HepG2 (cell line): Measurements from ENCODE around the gene MRS2. TPM values are rescaled to one million over a fixed set of nuclear protein-coding genes. Genes with fewer than 3 reads are reported as not detected.

Experiments
- ATF1 ChIP-seq: IDR thresholded peaks from 2 replicates; pipeline ENCODE4 v1.6.1; 2016; ENCODE audit warnings: mild to moderate bottlenecking, control low read depth
- FOXJ3 ChIP-seq: sonication (generic); formaldehyde crosslinking; IDR thresholded peaks from 2 replicates; pipeline ENCODE4 v1.4.0; 2020; ENCODE audit warnings: missing genetic modification reagents, mild to moderate bottlenecking, borderline replicate concordance
- HDAC1 ChIP-seq: sonication (generic); formaldehyde crosslinking; IDR thresholded peaks from 2 replicates; pipeline ENCODE4 v1.5.1; 2020; ENCODE audit warnings: mild to moderate bottlenecking, missing genetic modification reagents
- HDAC6 ChIP-seq: fragments of 200-600 bp; sonication (generic); IDR thresholded peaks from 2 replicates; pipeline ENCODE4 v1.7.0; 2017; ENCODE audit warnings: mild to moderate bottlenecking, antibody characterized with exemption, low read length, low read depth
- IKZF4 ChIP-seq: sonication (generic); formaldehyde crosslinking; IDR thresholded peaks from 2 replicates; pipeline ENCODE4 v1.5.1; 2020; ENCODE audit warnings: borderline replicate concordance, mild to moderate bottlenecking, low read depth, missing genetic modification reagents; ENCODE audit errors: not compliant biosample characterization
- MAFG ChIP-seq: sonication (generic); formaldehyde crosslinking; IDR thresholded peaks from 2 replicates; pipeline ENCODE4 v1.5.1; 2020; ENCODE audit warnings: mild to moderate bottlenecking, missing genetic modification reagents
- REXO4 ChIP-seq: sonication (generic); formaldehyde crosslinking; IDR thresholded peaks from 2 replicates; pipeline ENCODE4 v1.8.0; 2022; ENCODE audit warnings: missing genetic modification reagents, mild to moderate bottlenecking, borderline replicate concordance
- SMARCE1 ChIP-seq: fragments of 450-650 bp; IDR thresholded peaks from 2 replicates; pipeline ENCODE4 v1.6.1; 2017; ENCODE audit warnings: borderline replicate concordance
- TARDBP ChIP-seq: sonication (generic); formaldehyde crosslinking; IDR thresholded peaks from 2 replicates; pipeline ENCODE4 v1.8.0; 2022; ENCODE audit warnings: mild to moderate bottlenecking, missing genetic modification reagents
- TSC22D2 ChIP-seq: sonication (generic); formaldehyde crosslinking; IDR thresholded peaks from 2 replicates; pipeline ENCODE4 v1.5.1; 2020; ENCODE audit warnings: missing genetic modification reagents, mild to moderate bottlenecking, borderline replicate concordance
- ZFP36 ChIP-seq: fragments of 150-350 bp; IDR thresholded peaks from 2 replicates; pipeline ENCODE4 v1.6.1; 2018; ENCODE audit warnings: borderline replicate concordance, low read length, low read depth; ENCODE audit not compliant: partially characterized antibody
- ZFP82 ChIP-seq: sonication (generic); formaldehyde crosslinking; IDR thresholded peaks from 2 replicates; pipeline ENCODE4 v1.5.1; 2020; ENCODE audit warnings: mild to moderate bottlenecking, missing genetic modification reagents, borderline replicate concordance
- ZNF180 ChIP-seq: sonication (generic); formaldehyde crosslinking; IDR thresholded peaks from 2 replicates; pipeline ENCODE4 v1.4.0; 2020; ENCODE audit warnings: low read depth, missing genetic modification reagents, borderline replicate concordance
- ZNF232 ChIP-seq: sonication (generic); formaldehyde crosslinking; IDR thresholded peaks from 2 replicates; pipeline ENCODE4 v1.4.0; 2020; ENCODE audit warnings: missing genetic modification reagents, borderline replicate concordance
- ZNF503 ChIP-seq: sonication (generic); formaldehyde crosslinking; IDR thresholded peaks from 2 replicates; pipeline ENCODE4 v1.4.0; 2020; ENCODE audit warnings: missing genetic modification reagents
- ZNF589 ChIP-seq: sonication (generic); formaldehyde crosslinking; conservative IDR thresholded peaks from 2 replicates; pipeline ENCODE4 v1.8.0; 2022; ENCODE audit warnings: mild to moderate bottlenecking, moderate library complexity, missing genetic modification reagents
- ZNF629 ChIP-seq: sonication (generic); formaldehyde crosslinking; conservative IDR thresholded peaks from 2 replicates; pipeline ENCODE4 v1.5.0; 2020; ENCODE audit warnings: missing genetic modification reagents
- ZNF780A ChIP-seq: sonication (generic); formaldehyde crosslinking; IDR thresholded peaks from 2 replicates; pipeline ENCODE4 v1.8.0; 2022; ENCODE audit warnings: mild to moderate bottlenecking, missing genetic modification reagents, moderate library complexity
- ZSCAN31 ChIP-seq: sonication (generic); formaldehyde crosslinking; IDR thresholded peaks from 2 replicates; pipeline ENCODE4 v1.5.0; 2020; ENCODE audit warnings: low read depth, mild to moderate bottlenecking, missing genetic modification reagents
- polyA plus RNA-seq, 8 experiments: library from polyadenylated mRNA; depleted of rRNA in 3 of 8; stranded (reverse) in 7 of 8; unstranded in 1 of 8; fragments of >200 nt; fragmentation: Illumina TruSeq in 4 of 8; extraction: Trizol in 4 of 8; gene quantifications; 2 replicates each; pipeline versions ENCODE4 v1.2.1 to v1.2.3, GENCODE V29; 2011 to 2016; ENCODE audit warnings: low read depth in 4 of 8, missing spikeins in 1 of 8, mixed read lengths in 1 of 8; ENCODE audit not compliant: insufficient read depth in 1 of 8
- total RNA-seq, 5 experiments: library from RNA; depleted of rRNA; stranded (reverse); fragments of >200 nt; fragmentation: Illumina TruSeq; extraction: Trizol; gene quantifications; 2 replicates each; pipeline ENCODE4 v1.2.3, GENCODE V29; 2016; ENCODE audit warnings: low read depth in 1 of 5
- TF ChIP-seq, protein P1 (sequence below): sonication (generic); formaldehyde crosslinking; IDR thresholded peaks from 2 replicates; pipeline ENCODE4 v1.4.0; 2020; ENCODE audit warnings: missing genetic modification reagents
- TF ChIP-seq, protein P2 (sequence below): sonication (generic); formaldehyde crosslinking; conservative IDR thresholded peaks from 2 replicates; pipeline ENCODE4 v1.4.0; 2020; ENCODE audit warnings: missing genetic modification reagents

MRS2 gene
- total and polyA plus RNA-seq, 2 of the 13 experiments (the other 11 are each of a cell fraction or from before 2014, with no cell fraction given): 31.1 to 83.8 TPM

- no peak for TF ChIP-seq ZNF180 (CRISPR knock-in tag)
- no peak; the same call in 1 of the 2 replicates for TF ChIP-seq FOXJ3
- no peak for TF ChIP-seq HDAC6
- peak; percentile 93 for TF ChIP-seq IKZF4 (CRISPR knock-in tag)
- no peak for TF ChIP-seq TSC22D2
- no peak for TF ChIP-seq ZFP36
- TF ChIP-seq ZSCAN31 (CRISPR knock-in tag): peak; percentile 96
- no peak for TF ChIP-seq ZNF232 (CRISPR knock-in tag)
- TF ChIP-seq MAFG (CRISPR knock-in tag): no peak
- TF ChIP-seq, protein P1, sequence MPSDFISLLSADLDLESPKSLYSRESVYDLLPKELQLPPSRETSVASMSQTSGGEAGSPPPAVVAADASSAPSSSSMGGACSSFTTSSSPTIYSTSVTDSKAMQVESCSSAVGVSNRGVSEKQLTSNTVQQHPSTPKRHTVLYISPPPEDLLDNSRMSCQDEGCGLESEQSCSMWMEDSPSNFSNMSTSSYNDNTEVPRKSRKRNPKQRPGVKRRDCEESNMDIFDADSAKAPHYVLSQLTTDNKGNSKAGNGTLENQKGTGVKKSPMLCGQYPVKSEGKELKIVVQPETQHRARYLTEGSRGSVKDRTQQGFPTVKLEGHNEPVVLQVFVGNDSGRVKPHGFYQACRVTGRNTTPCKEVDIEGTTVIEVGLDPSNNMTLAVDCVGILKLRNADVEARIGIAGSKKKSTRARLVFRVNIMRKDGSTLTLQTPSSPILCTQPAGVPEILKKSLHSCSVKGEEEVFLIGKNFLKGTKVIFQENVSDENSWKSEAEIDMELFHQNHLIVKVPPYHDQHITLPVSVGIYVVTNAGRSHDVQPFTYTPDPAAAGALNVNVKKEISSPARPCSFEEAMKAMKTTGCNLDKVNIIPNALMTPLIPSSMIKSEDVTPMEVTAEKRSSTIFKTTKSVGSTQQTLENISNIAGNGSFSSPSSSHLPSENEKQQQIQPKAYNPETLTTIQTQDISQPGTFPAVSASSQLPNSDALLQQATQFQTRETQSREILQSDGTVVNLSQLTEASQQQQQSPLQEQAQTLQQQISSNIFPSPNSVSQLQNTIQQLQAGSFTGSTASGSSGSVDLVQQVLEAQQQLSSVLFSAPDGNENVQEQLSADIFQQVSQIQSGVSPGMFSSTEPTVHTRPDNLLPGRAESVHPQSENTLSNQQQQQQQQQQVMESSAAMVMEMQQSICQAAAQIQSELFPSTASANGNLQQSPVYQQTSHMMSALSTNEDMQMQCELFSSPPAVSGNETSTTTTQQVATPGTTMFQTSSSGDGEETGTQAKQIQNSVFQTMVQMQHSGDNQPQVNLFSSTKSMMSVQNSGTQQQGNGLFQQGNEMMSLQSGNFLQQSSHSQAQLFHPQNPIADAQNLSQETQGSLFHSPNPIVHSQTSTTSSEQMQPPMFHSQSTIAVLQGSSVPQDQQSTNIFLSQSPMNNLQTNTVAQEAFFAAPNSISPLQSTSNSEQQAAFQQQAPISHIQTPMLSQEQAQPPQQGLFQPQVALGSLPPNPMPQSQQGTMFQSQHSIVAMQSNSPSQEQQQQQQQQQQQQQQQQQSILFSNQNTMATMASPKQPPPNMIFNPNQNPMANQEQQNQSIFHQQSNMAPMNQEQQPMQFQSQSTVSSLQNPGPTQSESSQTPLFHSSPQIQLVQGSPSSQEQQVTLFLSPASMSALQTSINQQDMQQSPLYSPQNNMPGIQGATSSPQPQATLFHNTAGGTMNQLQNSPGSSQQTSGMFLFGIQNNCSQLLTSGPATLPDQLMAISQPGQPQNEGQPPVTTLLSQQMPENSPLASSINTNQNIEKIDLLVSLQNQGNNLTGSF (CRISPR knock-in tag): no peak
- TF ChIP-seq ZFP82 (CRISPR knock-in tag): peak; percentile 80
- no peak; the same call in 1 of the 2 replicates for TF ChIP-seq ZNF503 (CRISPR knock-in tag)
- 0 out of 2 replicates have a peak, but pooled peaks have one; percentile 89 for TF ChIP-seq ZNF780A (CRISPR knock-in tag)
- TF ChIP-seq TARDBP (CRISPR knock-in tag): peak; percentile 71; the same call in 1 of the 2 replicates
- no peak for TF ChIP-seq ZNF589
- TF ChIP-seq HDAC1 (CRISPR knock-in tag): peak; percentile 93
- TF ChIP-seq, protein P2, sequence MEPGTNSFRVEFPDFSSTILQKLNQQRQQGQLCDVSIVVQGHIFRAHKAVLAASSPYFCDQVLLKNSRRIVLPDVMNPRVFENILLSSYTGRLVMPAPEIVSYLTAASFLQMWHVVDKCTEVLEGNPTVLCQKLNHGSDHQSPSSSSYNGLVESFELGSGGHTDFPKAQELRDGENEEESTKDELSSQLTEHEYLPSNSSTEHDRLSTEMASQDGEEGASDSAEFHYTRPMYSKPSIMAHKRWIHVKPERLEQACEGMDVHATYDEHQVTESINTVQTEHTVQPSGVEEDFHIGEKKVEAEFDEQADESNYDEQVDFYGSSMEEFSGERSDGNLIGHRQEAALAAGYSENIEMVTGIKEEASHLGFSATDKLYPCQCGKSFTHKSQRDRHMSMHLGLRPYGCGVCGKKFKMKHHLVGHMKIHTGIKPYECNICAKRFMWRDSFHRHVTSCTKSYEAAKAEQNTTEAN (CRISPR knock-in tag): peak; percentile 26; the same call in 1 of the 2 replicates
- no peak for TF ChIP-seq ZNF629 (CRISPR knock-in tag)
- no peak for TF ChIP-seq ATF1 (CRISPR knock-in tag)
- TF ChIP-seq REXO4 (CRISPR knock-in tag): no peak
- no peak for TF ChIP-seq SMARCE1
Measured at GRCh38 chr6:24357336-24358218, 45.2 kb upstream of the MRS2 start, which contains the start of gene DCDC2 (continued).
